ENCODE data around the gene UAP1L1.

The UAP1L1 gene

DNA sequence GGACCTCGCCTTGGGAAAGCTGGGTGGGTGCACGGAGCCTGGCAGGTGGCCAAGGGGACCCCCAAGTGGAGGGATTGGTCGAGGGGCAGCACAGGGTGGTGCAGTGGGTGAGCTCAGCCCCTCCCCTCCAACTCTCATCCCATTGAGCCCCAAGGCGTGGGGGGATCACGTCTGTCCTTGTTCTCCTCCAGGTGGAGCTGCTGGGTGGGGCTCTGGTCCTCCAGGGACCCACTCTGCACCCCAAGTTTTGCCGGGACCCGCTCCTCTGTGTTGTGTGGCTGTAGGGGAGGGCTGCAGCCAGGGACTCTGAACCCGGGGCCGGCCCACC, 41.8 kb upstream of the UAP1L1 start:
- no peak overlapping the region for H3K4me3 ChIP-seq (ENCODE audit: low read length)
- no peak for TF ChIP-seq ZNF274 (IDR thresholded peaks at IDR 0.05; ENCODE audit: low read depth, low read length)

DNA sequence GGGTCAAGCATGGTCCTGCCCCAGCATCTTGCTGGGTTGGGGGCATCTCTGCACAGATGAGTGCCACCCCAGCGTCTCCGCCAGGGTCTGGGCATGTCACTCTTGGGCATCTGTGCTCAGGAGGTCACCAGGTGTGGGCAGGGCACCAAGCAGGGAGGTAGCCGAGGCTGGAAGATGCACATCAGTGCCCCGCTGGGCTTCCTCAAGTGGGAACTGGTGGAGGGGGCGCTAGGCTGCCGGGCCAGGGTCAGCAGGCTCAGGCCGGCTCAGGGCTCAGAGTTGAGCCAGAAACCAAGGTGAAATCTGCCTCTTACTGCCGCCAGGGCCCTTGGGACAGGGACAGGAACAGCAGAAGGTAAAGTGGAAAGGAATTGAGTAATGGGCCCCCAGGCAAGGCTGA, 41.4 kb upstream of the UAP1L1 start:
- H3K4me3 ChIP-seq (ENCODE audit: low read length), result no peak overlapping the region
- TF ChIP-seq ZNF274 (IDR thresholded peaks at IDR 0.05; ENCODE audit: low read depth, low read length), result no peak

DNA sequence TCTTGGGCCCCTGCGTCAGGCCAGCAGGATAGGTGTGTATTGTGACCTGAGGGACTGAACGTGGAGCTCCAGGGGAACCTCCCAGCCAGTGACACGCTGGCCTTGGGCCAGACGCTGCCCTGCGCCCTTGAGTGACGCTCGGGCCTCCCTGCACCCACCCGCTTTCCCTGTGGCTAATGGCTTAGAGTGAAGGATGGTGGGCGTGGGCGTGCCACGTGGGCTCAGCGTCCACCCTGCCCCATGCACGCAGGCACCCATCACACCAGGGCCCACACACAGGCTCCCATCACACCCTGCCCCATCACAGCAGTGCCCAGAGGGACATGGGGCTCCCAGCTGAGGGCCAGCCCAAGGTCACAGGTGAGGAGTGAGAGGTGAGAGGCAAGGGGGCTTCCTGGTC, 40.3 kb upstream of the UAP1L1 start:
- no peak for TF ChIP-seq ZNF274 (IDR thresholded peaks at IDR 0.05; ENCODE audit: low read depth, low read length)
- H3K4me3 ChIP-seq (ENCODE audit: low read length), result no peak overlapping the region

DNA sequence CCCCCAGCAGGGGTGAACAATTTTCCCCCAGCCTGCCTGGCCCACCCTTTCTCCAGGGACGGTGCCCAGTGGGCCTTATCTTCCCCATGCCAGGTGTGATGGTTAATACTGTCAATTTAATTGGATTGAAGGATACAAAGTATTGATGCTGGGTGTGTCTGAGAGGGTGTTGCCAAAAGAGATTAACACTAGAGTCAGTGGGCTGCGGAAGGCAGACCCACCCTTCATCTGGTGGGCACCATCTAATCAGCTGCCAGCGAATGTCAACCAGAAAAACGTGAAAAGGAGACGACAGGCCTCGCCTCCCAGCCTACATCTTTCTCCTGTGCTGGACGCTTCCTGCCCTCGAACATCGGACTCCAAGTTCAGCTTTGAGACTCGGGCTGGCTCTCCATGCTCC, 39.8 kb upstream of the UAP1L1 start:
- no peak overlapping the region for H3K4me3 ChIP-seq (ENCODE audit: low read length)
- no peak for TF ChIP-seq ZNF274 (IDR thresholded peaks at IDR 0.05; ENCODE audit: low read depth, low read length)

DNA sequence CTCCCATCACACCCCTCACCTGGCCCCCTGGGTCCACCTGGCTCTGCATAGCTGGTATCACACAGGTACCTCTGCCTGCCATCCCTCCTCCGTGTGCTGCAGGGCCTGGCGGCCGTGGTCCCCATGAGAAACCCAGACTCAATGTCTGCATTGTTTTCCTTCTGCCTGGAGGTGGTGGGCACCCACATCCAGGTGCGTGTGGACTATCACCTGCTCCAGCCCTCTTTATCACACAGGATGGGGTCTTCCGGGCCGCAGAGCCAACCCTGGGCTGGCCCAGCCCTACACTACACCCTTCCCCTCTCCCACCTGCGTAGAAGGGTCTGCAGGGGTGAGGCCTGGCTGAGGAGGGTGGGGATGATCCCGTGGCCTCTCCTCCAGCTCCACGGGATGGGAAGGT, 38.4 kb upstream of the UAP1L1 start:
- no peak overlapping the region for H3K4me3 ChIP-seq (ENCODE audit: low read length)
- no peak for TF ChIP-seq ZNF274 (IDR thresholded peaks at IDR 0.05; ENCODE audit: low read depth, low read length)

DNA sequence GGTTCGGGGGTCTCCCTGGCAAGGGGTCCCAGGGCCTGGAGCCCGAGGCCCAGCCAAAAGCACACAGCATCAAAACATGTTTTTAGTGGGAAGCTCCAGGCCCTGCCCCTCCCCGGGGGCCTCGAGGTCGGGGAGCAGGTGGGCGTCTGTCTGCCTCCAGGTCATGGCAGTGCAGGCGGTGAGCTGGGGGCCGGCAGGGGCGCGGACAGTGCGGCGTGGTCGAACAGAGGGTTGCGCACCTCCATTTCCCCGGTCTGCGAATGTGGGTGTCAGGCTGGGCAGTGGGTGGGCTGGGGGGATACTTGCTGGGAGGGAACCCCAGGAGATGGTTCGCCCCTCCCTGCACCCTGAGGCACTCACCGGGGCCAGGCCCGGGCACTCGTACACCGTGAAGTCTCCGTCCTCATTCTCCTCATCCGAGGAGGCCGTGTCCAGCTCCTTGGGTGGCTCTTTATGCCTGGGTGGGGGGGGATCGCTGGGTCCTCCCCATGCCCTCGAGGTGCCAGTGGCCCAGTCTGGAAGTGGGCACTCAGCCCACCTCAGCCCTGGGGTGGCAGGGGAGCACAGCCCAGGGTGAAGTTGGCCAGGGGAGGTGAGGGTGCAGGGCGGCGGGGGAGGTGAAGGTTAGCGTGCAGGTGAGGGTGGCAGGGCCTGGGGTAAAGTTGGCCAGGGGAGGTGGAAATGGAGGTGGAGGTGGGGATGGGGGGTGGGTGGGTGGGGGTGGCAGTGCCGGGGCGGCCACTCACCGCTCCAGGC, 37.5 kb upstream of the UAP1L1 start:
- TF ChIP-seq ZNF274 (IDR thresholded peaks at IDR 0.05; ENCODE audit: low read depth, low read length), result no peak

DNA sequence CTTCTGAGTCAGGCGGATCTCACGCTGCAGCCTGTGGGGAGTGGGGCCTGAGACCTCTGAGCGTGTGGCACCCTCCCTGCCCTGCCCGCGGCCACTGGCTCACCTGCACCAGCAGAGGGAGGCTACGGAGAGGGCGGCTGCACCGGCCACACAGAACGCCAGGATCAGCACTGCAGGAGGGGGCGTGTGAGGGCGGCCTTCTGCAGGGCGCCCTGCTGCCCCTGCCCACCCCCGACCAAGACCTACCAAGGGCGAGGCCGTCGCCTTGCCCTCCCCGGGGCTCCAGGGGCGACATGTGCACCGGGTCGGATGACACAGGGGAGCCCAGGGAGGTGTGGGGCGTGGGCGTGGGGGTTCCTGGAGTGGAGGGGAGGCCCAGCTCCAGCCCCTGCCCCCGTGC, 36.7 kb upstream of the UAP1L1 start:
- no peak overlapping the region for H3K4me3 ChIP-seq (ENCODE audit: low read length)
- no peak for TF ChIP-seq ZNF274 (IDR thresholded peaks at IDR 0.05; ENCODE audit: low read depth, low read length)

More for the DNA sequence above, 37.5 kb upstream of the UAP1L1 start:
- no peak overlapping the region for H3K4me3 ChIP-seq (ENCODE audit: low read length)

DNA sequence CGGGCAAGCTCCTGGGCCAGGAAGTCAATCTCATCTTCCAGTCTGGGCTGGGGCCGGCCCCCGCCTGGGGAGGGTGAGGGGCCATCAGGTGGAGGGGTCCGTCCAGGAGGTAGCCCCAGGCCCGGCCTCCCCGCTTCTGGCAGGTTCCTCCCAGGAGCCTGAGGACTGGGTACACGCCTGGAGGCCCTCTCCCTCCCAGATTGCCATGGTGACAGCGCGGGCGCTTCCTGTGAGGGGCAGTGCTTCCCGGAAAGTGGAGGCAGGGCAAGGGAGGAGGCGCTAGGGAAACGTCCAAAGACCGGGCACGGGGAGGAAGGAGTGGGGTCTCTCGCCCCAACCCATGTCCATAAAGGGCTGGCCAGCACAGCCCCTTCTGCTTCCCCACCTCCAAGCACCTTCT, 36.2 kb upstream of the UAP1L1 start:
- TF ChIP-seq ZNF274 (IDR thresholded peaks at IDR 0.05; ENCODE audit: low read depth, low read length), result no peak
- H3K4me3 ChIP-seq (ENCODE audit: low read length), result no peak overlapping the region

DNA sequence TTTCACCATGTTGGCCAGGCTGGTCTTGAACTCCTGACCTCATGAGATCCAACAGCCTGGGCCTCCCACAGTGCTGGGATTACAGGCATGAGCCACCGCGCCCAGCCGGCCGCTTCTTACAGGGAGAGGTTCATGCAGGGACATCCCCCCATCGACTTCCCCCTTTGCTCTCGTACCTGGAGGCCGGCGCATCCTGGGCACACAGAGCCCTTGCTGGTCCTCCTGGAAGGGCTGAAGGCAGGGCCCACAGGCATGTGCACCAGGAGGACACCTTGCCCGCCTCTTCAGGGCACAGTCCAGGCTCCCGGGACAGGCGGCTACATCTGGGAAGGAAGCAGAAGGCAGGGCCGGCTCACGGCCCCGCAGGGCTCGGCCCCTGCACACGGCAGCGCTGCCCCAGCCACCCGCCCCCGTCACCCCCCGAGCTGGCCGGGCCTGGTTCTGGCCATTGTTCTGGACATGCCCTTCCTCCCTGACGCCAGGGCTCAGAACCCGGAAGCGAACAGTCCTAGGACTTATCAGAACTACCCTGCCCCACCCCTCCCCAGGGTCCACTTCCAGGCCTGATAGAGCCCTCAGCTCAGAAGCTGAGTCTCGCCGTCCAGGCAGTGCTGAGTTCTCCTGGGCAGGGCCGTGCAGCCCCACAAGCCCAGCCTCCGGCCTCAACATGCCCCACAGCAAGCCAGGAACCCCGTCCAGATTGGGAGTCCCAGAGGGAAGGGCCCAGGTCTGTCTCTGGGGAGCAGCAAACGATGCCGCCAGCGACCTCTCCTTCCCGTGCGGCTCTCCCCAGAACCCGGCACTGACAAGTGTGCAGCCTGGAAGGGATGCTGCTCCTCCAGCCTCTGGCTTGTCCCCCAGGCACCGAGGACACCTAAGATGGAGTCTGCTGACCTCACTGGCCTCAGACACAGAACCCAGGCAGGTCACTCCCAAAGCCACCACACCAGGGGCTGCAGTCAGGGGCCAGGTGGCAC, 34.3 kb upstream of the UAP1L1 start:
- TF ChIP-seq ZNF274 (IDR thresholded peaks at IDR 0.05; ENCODE audit: low read depth, low read length), result no peak
- no peak overlapping the region for H3K4me3 ChIP-seq (ENCODE audit: low read length)

DNA sequence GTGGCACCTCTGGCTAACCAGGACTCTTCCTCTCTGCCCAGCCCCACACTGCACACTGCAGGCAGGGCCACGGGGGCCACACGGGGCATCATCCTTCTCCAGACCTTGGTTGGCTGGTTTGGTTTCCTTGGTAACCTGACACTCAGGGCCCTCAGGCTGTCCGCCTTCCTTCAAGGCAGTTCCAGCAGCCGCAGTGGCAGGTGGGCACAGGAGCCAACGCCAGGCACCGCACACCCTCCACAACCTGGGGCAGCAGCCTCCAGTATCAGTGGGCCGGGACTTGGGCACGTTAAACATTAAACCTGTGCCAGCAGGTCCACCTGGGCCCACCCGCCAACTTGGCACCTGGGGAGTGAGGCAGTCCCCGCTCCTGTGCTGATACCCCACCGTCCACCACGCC, 33.3 kb upstream of the UAP1L1 start:
- TF ChIP-seq ZNF274 (IDR thresholded peaks at IDR 0.05; ENCODE audit: low read depth, low read length), result no peak
- H3K4me3 ChIP-seq (ENCODE audit: low read length), result no peak overlapping the region

DNA sequence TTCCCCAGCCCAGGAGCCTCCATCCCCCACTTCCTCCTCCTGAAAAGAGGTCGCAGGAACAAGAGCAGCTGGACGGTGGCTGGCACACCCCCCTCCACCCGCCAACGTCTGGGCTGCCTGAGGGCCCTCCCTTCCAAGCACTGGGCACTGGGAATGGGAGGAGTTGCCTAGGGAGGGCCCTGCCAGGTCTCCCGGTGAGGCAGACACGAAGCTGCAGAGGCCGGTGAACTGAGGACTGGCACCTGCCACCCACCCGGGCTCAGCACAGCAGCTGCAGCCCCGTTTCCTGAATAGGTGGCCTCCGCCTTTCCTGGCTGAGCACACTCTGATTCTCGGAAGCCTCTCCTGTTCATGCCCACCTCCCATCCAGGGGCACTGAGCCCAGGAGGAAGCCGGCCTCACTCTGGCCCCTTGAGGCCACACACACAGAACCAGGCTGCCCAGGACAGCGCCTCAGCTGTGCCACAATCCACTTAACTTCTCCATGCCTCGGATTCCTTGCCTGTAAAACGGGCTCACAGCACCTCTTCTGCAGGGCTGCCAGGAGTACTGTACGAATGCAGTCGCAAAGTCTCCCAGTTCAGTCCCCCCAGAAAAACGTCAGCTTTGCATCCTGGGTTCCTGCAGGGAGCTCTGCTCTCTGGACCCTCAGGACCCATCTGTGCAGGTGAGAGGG, 32.7 kb upstream of the UAP1L1 start:
- no peak overlapping the region for H3K4me3 ChIP-seq (ENCODE audit: low read length)
- TF ChIP-seq ZNF274 (IDR thresholded peaks at IDR 0.05; ENCODE audit: low read depth, low read length), result no peak

DNA sequence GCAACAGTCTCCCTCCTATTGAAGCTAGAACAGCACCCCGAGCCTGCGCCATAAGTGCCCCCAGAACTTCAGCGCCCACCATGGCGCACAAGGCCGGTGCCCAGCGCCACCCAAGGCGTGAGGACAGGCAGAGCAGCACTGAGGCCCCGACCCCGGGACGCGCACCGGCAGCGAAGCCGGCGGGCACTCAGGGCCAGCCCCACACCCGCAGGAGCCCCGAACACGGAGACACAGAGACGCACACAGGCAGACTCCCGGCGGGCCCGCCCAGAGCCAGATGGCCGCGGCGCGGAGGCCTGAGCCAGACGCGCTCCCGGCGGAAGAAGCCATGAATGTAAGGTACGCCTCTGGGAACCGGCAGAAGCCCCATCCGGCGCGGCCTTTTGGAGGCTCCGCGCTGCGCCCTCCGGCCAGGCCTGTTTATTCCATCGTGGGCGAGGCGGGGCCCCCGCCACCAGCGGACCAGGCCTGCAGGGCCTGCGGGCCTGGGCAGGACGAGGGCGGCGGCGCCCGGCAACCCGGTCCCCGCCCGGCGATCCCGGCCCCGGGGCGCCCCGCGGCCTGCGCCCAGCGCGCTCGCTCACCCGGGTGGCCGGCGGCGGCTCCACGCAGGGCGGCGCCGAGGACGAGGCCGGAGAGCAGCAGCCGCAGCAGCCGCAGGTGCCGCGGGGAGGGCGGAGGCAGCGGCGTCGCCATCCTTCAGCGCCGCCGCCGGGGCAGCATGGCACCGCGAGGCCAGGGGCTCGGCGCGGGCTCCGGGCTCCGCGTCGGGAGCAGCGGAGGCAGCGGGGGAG, 31.8 kb upstream of the UAP1L1 start:
- no peak overlapping the region for H3K4me3 ChIP-seq (ENCODE audit: low read length)
- no peak for TF ChIP-seq ZNF274 (IDR thresholded peaks at IDR 0.05; ENCODE audit: low read depth, low read length)

DNA sequence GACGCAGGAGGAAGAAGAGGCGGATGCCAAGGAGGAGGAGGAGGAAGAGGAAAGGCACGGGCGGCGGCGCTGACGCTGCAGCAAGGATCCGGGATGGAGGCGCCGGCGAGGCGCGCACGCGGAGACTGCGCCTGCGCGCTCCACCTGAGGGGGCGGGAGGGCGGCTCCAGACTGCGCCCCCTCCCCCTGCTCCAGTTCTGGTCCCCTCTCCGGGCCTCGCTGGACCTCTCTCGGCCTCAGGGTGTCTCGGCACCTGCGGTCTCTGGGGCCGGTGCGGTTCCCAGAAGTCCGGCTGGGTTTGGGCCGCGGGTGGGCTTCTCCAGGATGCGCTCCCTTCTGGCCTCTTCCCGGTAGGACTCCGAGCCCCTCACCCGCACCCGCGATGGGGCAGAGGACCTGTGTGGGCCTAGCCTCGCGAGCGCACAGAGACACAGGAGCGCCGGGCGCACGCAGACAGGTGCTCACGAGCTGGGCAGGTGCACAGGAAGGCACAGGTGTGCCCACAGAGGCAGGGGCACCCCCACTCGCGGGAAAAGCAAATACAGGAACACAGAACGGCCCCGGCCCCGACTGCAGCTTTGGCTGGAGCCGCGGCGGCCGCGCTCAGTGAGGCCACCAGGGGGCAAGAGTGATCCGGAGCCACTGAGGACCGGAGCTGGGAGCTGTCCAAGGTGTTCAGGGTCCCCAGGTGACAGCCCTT, 31.1 kb upstream of the UAP1L1 start, which contains the start of gene NPDC1:
NPDC1 (minus strand) TSS at position 90 of the 700 bp plus-strand sequence. CDS start 188 bp downstream, outside the sequence.
- no peak for TF ChIP-seq ZNF274 (IDR thresholded peaks at IDR 0.05; ENCODE audit: low read depth, low read length)
- H3K4me3 ChIP-seq (ENCODE audit: low read length), result no peak within 1 kb of the TSS
